HepG2 (cell line): ENCODE results near the gene NBR1. TPM values are rescaled to one million over a fixed set of nuclear protein-coding genes. Genes with fewer than 3 reads are reported as not detected.

Source experiments
- ARNTL ChIP-seq: sonication (generic); formaldehyde crosslinking; IDR thresholded peaks from 2 replicates; pipeline ENCODE4 v1.4.0; 2020; ENCODE audit warnings: mild to moderate bottlenecking, missing genetic modification reagents
- CEBPZ ChIP-seq: IDR thresholded peaks from 2 replicates; pipeline ENCODE4 v1.6.1; 2012; ENCODE audit warnings: low read length, improper control_type of control experiment
- CHCHD3 ChIP-seq: sonication (generic); formaldehyde crosslinking; IDR thresholded peaks from 2 replicates; pipeline ENCODE4 v1.8.0; 2022; ENCODE audit warnings: mild to moderate bottlenecking, missing genetic modification reagents, moderate library complexity
- E2F1 ChIP-seq: sonication (generic); formaldehyde crosslinking; IDR thresholded peaks from 2 replicates; pipeline ENCODE4 v1.5.0; 2020; ENCODE audit warnings: missing genetic modification reagents
- FOXP1 ChIP-seq, 2 experiments: fragments of 450-650 bp in 1 of 2; IDR thresholded peaks; 2 replicates each; pipeline ENCODE4 v1.6.1; 2017 to 2018; ENCODE audit warnings: antibody characterized with exemption in 1 of 2
- HMG20A ChIP-seq: IDR thresholded peaks from 2 replicates; pipeline ENCODE4 v1.6.1; 2016; ENCODE audit warnings: borderline replicate concordance
- NONO ChIP-seq, 2 experiments: fragments of 450-650 bp in 1 of 2; sonication (generic) in 1 of 2; formaldehyde crosslinking in 1 of 2; IDR thresholded peaks in 1 of 2; conservative IDR thresholded peaks in 1 of 2; 2 replicates each; pipeline versions ENCODE4 v1.6.1 to v1.8.0; 2017 to 2022; ENCODE audit warnings: mild to moderate bottlenecking in 1 of 2, missing genetic modification reagents in 1 of 2, moderate library complexity in 1 of 2
- STAT6 ChIP-seq: sonication (generic); formaldehyde crosslinking; IDR thresholded peaks from 2 replicates; pipeline ENCODE4 v1.4.0; 2020; ENCODE audit warnings: missing genetic modification reagents, mild to moderate bottlenecking, borderline replicate concordance
- ZKSCAN5 ChIP-seq: sonication (generic); formaldehyde crosslinking; IDR thresholded peaks from 2 replicates; pipeline ENCODE4 v1.5.1; 2020; ENCODE audit warnings: mild to moderate bottlenecking, missing genetic modification reagents
- ZNF468 ChIP-seq: sonication (generic); formaldehyde crosslinking; IDR thresholded peaks from 2 replicates; pipeline ENCODE4 v1.8.0; 2022; ENCODE audit warnings: mild to moderate bottlenecking, moderate library complexity, missing genetic modification reagents
- ZNF484 ChIP-seq: sonication (generic); formaldehyde crosslinking; IDR thresholded peaks from 2 replicates; pipeline ENCODE4 v1.5.1; 2020; ENCODE audit warnings: mild to moderate bottlenecking, low read depth, missing genetic modification reagents, borderline replicate concordance
- ZNF883 ChIP-seq: sonication (generic); formaldehyde crosslinking; IDR thresholded peaks from 2 replicates; pipeline ENCODE4 v1.5.1; 2020; ENCODE audit warnings: mild to moderate bottlenecking, missing genetic modification reagents; ENCODE audit errors: not compliant biosample characterization
- polyA plus RNA-seq, 8 experiments: library from polyadenylated mRNA; depleted of rRNA in 3 of 8; stranded (reverse) in 7 of 8; unstranded in 1 of 8; fragments of >200 nt; fragmentation: Illumina TruSeq in 4 of 8; extraction: Trizol in 4 of 8; gene quantifications; 2 replicates each; pipeline versions ENCODE4 v1.2.1 to v1.2.3, GENCODE V29; 2011 to 2016; ENCODE audit warnings: low read depth in 4 of 8, missing spikeins in 1 of 8, mixed read lengths in 1 of 8; ENCODE audit not compliant: insufficient read depth in 1 of 8
- total RNA-seq, 5 experiments: library from RNA; depleted of rRNA; stranded (reverse); fragments of >200 nt; fragmentation: Illumina TruSeq; extraction: Trizol; gene quantifications; 2 replicates each; pipeline ENCODE4 v1.2.3, GENCODE V29; 2016; ENCODE audit warnings: low read depth in 1 of 5
- TF ChIP-seq, protein P1 (sequence below): sonication (generic); formaldehyde crosslinking; IDR thresholded peaks from 2 replicates; pipeline ENCODE4 v1.5.1; 2020; ENCODE audit warnings: mild to moderate bottlenecking, missing genetic modification reagents, moderate library complexity
- TF ChIP-seq, protein P2 (sequence below): sonication (generic); formaldehyde crosslinking; IDR thresholded peaks from 2 replicates; pipeline ENCODE4 v1.5.0; 2020; ENCODE audit warnings: mild to moderate bottlenecking, missing genetic modification reagents

NBR1 gene
- total and polyA plus RNA-seq, 2 of the 13 experiments (the other 11 are each of a cell fraction or from before 2014, with no cell fraction given), result 51.7 to 121 TPM

GRCh38 chr17:43211480-43212402 lies 40.7 kb downstream of the NBR1 start, which contains the start of gene TMEM106A (continued):
- TF ChIP-seq CEBPZ (no peak), ZNF883 (CRISPR knock-in tag) (peak; percentile 56), ARNTL (CRISPR knock-in tag) (no peak), E2F1 (CRISPR knock-in tag) (no peak), CHCHD3 (no peak), FOXP1 (IDR thresholded peaks at IDR 0.05) (no peak), FOXP1 (CRISPR knock-in tag; IDR thresholded peaks at IDR 0.05) (no peak), NONO (IDR thresholded peaks at IDR 0.05) (no peak), NONO (CRISPR knock-in tag; conservative IDR thresholded peaks at IDR 0.05) (no peak), ZNF468 (CRISPR knock-in tag) (no peak), HMG20A (CRISPR knock-in tag) (no peak), ZNF484 (CRISPR knock-in tag) (peak; percentile 30; the same call in 1 of the 2 replicates), ZKSCAN5 (CRISPR knock-in tag) (no peak), STAT6 (CRISPR knock-in tag) (0 out of 2 replicates have a peak, but pooled peaks have one; percentile 13)
- TF ChIP-seq, protein P1, sequence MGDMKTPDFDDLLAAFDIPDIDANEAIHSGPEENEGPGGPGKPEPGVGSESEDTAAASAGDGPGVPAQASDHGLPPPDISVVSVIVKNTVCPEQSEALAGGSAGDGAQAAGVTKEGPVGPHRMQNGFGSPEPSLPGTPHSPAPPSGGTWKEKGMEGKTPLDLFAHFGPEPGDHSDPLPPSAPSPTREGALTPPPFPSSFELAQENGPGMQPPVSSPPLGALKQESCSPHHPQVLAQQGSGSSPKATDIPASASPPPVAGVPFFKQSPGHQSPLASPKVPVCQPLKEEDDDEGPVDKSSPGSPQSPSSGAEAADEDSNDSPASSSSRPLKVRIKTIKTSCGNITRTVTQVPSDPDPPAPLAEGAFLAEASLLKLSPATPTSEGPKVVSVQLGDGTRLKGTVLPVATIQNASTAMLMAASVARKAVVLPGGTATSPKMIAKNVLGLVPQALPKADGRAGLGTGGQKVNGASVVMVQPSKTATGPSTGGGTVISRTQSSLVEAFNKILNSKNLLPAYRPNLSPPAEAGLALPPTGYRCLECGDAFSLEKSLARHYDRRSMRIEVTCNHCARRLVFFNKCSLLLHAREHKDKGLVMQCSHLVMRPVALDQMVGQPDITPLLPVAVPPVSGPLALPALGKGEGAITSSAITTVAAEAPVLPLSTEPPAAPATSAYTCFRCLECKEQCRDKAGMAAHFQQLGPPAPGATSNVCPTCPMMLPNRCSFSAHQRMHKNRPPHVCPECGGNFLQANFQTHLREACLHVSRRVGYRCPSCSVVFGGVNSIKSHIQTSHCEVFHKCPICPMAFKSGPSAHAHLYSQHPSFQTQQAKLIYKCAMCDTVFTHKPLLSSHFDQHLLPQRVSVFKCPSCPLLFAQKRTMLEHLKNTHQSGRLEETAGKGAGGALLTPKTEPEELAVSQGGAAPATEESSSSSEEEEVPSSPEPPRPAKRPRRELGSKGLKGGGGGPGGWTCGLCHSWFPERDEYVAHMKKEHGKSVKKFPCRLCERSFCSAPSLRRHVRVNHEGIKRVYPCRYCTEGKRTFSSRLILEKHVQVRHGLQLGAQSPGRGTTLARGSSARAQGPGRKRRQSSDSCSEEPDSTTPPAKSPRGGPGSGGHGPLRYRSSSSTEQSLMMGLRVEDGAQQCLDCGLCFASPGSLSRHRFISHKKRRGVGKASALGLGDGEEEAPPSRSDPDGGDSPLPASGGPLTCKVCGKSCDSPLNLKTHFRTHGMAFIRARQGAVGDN (CRISPR knock-in tag), result peak; percentile 96
- TF ChIP-seq, protein P2, sequence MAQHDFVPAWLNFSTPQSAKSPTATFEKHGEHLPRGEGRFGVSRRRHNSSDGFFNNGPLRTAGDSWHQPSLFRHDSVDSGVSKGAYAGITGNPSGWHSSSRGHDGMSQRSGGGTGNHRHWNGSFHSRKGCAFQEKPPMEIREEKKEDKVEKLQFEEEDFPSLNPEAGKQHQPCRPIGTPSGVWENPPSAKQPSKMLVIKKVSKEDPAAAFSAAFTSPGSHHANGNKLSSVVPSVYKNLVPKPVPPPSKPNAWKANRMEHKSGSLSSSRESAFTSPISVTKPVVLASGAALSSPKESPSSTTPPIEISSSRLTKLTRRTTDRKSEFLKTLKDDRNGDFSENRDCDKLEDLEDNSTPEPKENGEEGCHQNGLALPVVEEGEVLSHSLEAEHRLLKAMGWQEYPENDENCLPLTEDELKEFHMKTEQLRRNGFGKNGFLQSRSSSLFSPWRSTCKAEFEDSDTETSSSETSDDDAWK (CRISPR knock-in tag), result no peak
